CD14-positive monocyte (primary cell): Measurements from ENCODE around the gene ACTG1. TPM values are rescaled to one million over a fixed set of nuclear protein-coding genes. Genes with fewer than 3 reads are reported as not detected.

Source experiments
- DNase-seq, 3 donors: peaks; one replicate each; pipeline ENCODE4 v3.0.0-alpha.2; 2011 to 2022
- H2AFZ ChIP-seq: 2 replicates; pipeline ENCODE4 v1.6.0; 2012; ENCODE audit warnings: mild to moderate bottlenecking, low read depth, low read length, inconsistent platforms; ENCODE audit not compliant: insufficient read depth, poor library complexity, severe bottlenecking
- H3K27ac ChIP-seq, 2 donors: 1 replicate in 1 of 2; 2 replicates in 1 of 2; pipeline ENCODE4 v1.5.1; 2012 to 2013; ENCODE audit warnings: low read length in 2 of 2, control low read depth in 1 of 2, inconsistent platforms in 1 of 2, low read depth in 1 of 2, mild to moderate bottlenecking in 1 of 2
- H3K27me3 ChIP-seq, 2 donors: one replicate each; pipeline versions ENCODE4 v1.6.0 to v1.6.1; 2011 to 2013; ENCODE audit warnings: low read length in 2 of 2; ENCODE audit not compliant: control insufficient read depth in 2 of 2, insufficient read depth in 2 of 2
- H3K36me3 ChIP-seq, 2 donors: replicated peaks in 1 of 2; 1 replicate in 1 of 2; 2 replicates in 1 of 2; pipeline versions ENCODE4 v1.5.1 to v1.6.1; 2012 to 2013; ENCODE audit warnings: low read length in 2 of 2, control low read depth in 1 of 2, inconsistent platforms in 1 of 2, mild to moderate bottlenecking in 1 of 2; ENCODE audit not compliant: insufficient read depth in 2 of 2, control insufficient read depth in 1 of 2
- H3K4me1 ChIP-seq, 2 donors: 1 replicate in 1 of 2; 2 replicates in 1 of 2; pipeline versions ENCODE4 v1.5.1 to v1.6.1; 2012 to 2013; ENCODE audit warnings: low read length in 2 of 2, control low read depth in 1 of 2, inconsistent platforms in 1 of 2, mild to moderate bottlenecking in 1 of 2, moderate library complexity in 1 of 2; ENCODE audit not compliant: insufficient read depth in 2 of 2, control insufficient read depth in 1 of 2
- H3K4me2 ChIP-seq: replicated peaks from 2 replicates; pipeline ENCODE3; 2012; ENCODE audit warnings: low read length, moderate library complexity, mild to moderate bottlenecking; ENCODE audit not compliant: poor library complexity, severe bottlenecking; ENCODE audit errors: extremely low read depth
- H3K4me3 ChIP-seq, 3 experiments: fragments of 200-600 bp in 1 of 3; sonication (generic) in 1 of 3; replicated peaks in 1 of 3; 1 replicate in 2 of 3; 2 replicates in 1 of 3; pipeline ENCODE4 v1.5.1; 2011 to 2013; ENCODE audit warnings: low read length in 3 of 3, mild to moderate bottlenecking in 3 of 3, control low read depth in 2 of 3, low read depth in 2 of 3, inconsistent platforms in 1 of 3, moderate library complexity in 1 of 3
- H3K79me2 ChIP-seq: 2 replicates; pipeline ENCODE4 v1.6.0; 2012; ENCODE audit warnings: mild to moderate bottlenecking, control low read depth, inconsistent platforms, low read length, moderate library complexity; ENCODE audit not compliant: insufficient read depth
- H3K9ac ChIP-seq: 2 replicates; pipeline ENCODE4 v1.6.0; 2017; ENCODE audit warnings: low read length, mild to moderate bottlenecking; ENCODE audit not compliant: insufficient read depth, poor library complexity, severe bottlenecking
- H3K9me3 ChIP-seq, 2 donors: replicated peaks in 1 of 2; 1 replicate in 1 of 2; 2 replicates in 1 of 2; pipeline versions ENCODE4 v1.5.1 to v1.6.1; 2012 to 2013; ENCODE audit warnings: low read length in 2 of 2, control low read depth in 1 of 2; ENCODE audit not compliant: control insufficient read depth in 1 of 2, insufficient read depth in 1 of 2
- H4K20me1 ChIP-seq: 2 replicates; pipeline ENCODE4 v1.6.0; 2012; ENCODE audit warnings: mild to moderate bottlenecking, low read length, control low read depth, moderate library complexity; ENCODE audit not compliant: insufficient read depth
- H3K27ac Mint-ChIP-seq, 7 donors: one replicate each; pipeline ENCODE4 v1.8.0; 2020; ENCODE audit warnings: mild to moderate bottlenecking in 7 of 7, mixed read lengths in 7 of 7, moderate library complexity in 6 of 7, inconsistent platforms in 2 of 7
- H3K27me3 Mint-ChIP-seq, 3 donors: one replicate each; pipeline ENCODE4 v1.8.0; 2021 to 2022; ENCODE audit warnings: low read depth in 3 of 3, mild to moderate bottlenecking in 3 of 3, mixed read lengths in 3 of 3, moderate library complexity in 3 of 3, inconsistent platforms in 1 of 3
- H3K36me3 Mint-ChIP-seq, 2 donors: one replicate each; pipeline ENCODE4 v1.8.0; 2020; ENCODE audit warnings: mixed read lengths in 2 of 2, inconsistent platforms in 1 of 2, mild to moderate bottlenecking in 1 of 2
- H3K4me1 Mint-ChIP-seq: one replicate; pipeline ENCODE4 v1.8.0; 2020; ENCODE audit warnings: mild to moderate bottlenecking, mixed read lengths
- H3K4me3 Mint-ChIP-seq, 2 donors: one replicate each; pipeline ENCODE4 v1.8.0; 2020; ENCODE audit warnings: mild to moderate bottlenecking in 2 of 2, mixed read lengths in 2 of 2, moderate library complexity in 1 of 2
- H3K9me3 Mint-ChIP-seq, 7 donors: one replicate each; pipeline ENCODE4 v1.8.0; 2020 to 2022; ENCODE audit warnings: mixed read lengths in 7 of 7, mild to moderate bottlenecking in 6 of 7, moderate library complexity in 6 of 7, inconsistent platforms in 2 of 7
- CTCF ChIP-seq: fragments of 200-600 bp; IDR thresholded peaks from one replicate; pipeline ENCODE4 v1.8.0; 2022; ENCODE audit warnings: antibody characterized with exemption, mild to moderate bottlenecking
- WGBS: methylation state at CpG from one replicate; pipeline ENCODE4 v1.1.5; 2013; ENCODE audit warnings: missing lambda C conversion rate; ENCODE audit not compliant: insufficient coverage; 5-methylcytosine and 5-hydroxymethylcytosine counted together
- intact Hi-C, 2 donors: fragments of 100-400 bp; cut with micrococcal nuclease; formaldehyde crosslinking; loops; one replicate each; pipeline versions ENCODE4 v1.15.0 to v1.15.1; 2023
- polyA plus RNA-seq, 3 donors: library from polyadenylated mRNA; depleted of rRNA in 1 of 3; unstranded in 2 of 3; stranded (reverse) in 1 of 3; fragments of 300-500 nt in 2 of 3; fragments of >200 nt in 1 of 3; fragmentation: Illumina TruSeq in 2 of 3; gene quantifications; 1 replicate in 2 of 3; 2 replicates in 1 of 3; pipeline ENCODE4 v1.2.3, GENCODE V29; 2012 to 2021

ACTG1 gene
- polyA plus RNA-seq, 3 donors = 1,133 to 3,195 (median 1,620) TPM

- TF ChIP-seq CTCF = no peak
- H3K27me3 Mint-ChIP-seq = peaks cover 25 to 53% (median 32%) of the 10 kb centered on the region in 3 donors
- no peak overlapping the region for H3K4me3 ChIP-seq
- H3K27ac ChIP-seq = no peak overlapping the region
- DNase-seq = no peak
- WGBS = 88% methylated on average over 4 of the region's 5 CpGs
- H2AFZ ChIP-seq = no peak overlapping the region
- H3K4me3 Mint-ChIP-seq = peak overlapping the region in 1 of 2 donors; percentile 7
- H3K36me3 Mint-ChIP-seq = no peaks in the 10 kb centered on the region
- intact Hi-C loops = no loop called here
- H3K36me3 ChIP-seq = no peaks in the 10 kb centered on the region
- H3K4me2 ChIP-seq = no peak overlapping the region
- H3K9me3 Mint-ChIP-seq = peaks cover 0 to 2% (median 0%) of the 10 kb centered on the region in 7 donors
- H3K9ac ChIP-seq = no peak overlapping the region
- H3K79me2 ChIP-seq = no peaks in the 10 kb centered on the region
- H3K4me1 Mint-ChIP-seq = peaks cover 13% of the 10 kb centered on the region
- peaks cover 0 to 19% of the 10 kb centered on the region in 2 donors for H3K27me3 ChIP-seq
- no peaks in the 10 kb centered on the region for H3K9me3 ChIP-seq
- H3K4me1 ChIP-seq = peaks cover 12 to 19% of the 10 kb centered on the region in 2 donors
- H3K27ac Mint-ChIP-seq = no peak overlapping the region
- no peaks in the 10 kb centered on the region for H4K20me1 ChIP-seq
Observed at GRCh38 chr17:81491761-81492160, 20.8 kb downstream of the ACTG1 start.

- H2AFZ ChIP-seq = no peak overlapping the region
- no peak for DNase-seq
- H3K36me3 ChIP-seq = no peaks in the 10 kb centered on the region
- Mint-ChIP-seq H3K36me3 (no peaks in the 10 kb centered on the region), H3K27ac (no peak overlapping the region), H3K4me3 (no peak overlapping the region), H3K4me1 (peaks cover 19% of the 10 kb centered on the region), H3K9me3 (peaks cover 0 to 2% (median 0%) of the 10 kb centered on the region in 7 donors), H3K27me3 (peaks cover 22 to 47% (median 27%) of the 10 kb centered on the region in 3 donors)
- H3K79me2 ChIP-seq = no peaks in the 10 kb centered on the region
- no peak overlapping the region for H3K4me3 ChIP-seq
- no peaks in the 10 kb centered on the region for H3K9me3 ChIP-seq
- 86% methylated on average over 4 of the region's 5 CpGs for WGBS
- H4K20me1 ChIP-seq = no peaks in the 10 kb centered on the region
- no peak for TF ChIP-seq CTCF
- peaks cover 16 to 25% of the 10 kb centered on the region in 2 donors for H3K4me1 ChIP-seq
- H3K27me3 ChIP-seq = peaks cover 0 to 15% of the 10 kb centered on the region in 2 donors
- H3K27ac ChIP-seq = no peak overlapping the region
- intact Hi-C loops = no loop called here
- no peak overlapping the region for H3K4me2 ChIP-seq
- no peak overlapping the region for H3K9ac ChIP-seq
Observed at GRCh38 chr17:81491181-81491581, 21.4 kb downstream of the ACTG1 start.
